GM18520 (cell line): ENCODE measurements around the gene PLAC8.
A peak's percentile ranks its signal among the peaks of the same experiment; 100 is the strongest.
"Not testable (repeated sequence)": the region's sequence is repeated elsewhere in the genome, so short reads cannot be mapped to it uniquely, and the experiment has no call there.

Source experiments
- ATAC-seq: cut with Tn5 transposase; IDR thresholded peaks from one replicate; pipeline ENCODE4 v1.9.1; 2021; ENCODE audit not compliant: unreplicated experiment

The PLAC8 gene

DNA sequence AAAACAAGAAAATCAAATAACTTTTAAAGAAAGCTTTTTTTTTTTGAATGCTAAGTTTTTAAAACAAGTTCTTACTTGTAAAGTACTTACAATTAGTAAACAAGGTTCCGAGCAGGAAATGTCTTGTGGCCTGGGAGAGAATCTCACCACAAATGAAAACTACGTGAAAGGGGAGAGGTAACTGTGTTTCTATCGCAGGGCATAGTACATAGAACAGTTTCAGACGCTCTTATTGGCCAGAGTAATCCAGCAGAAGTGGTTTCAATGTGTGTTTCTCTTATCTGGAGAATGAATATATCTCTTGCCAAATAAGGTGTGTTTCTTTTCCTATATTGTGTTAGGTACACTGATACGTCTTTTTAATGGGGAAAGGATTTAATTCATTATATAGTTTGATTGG lies at the start of gene PLAC8:
TSS of gene PLAC8 (minus strand) at position 154 of the 400 bp plus-strand sequence. CDS start 6,808 bp downstream, outside the sequence.
- peak; percentile 38 for ATAC-seq

DNA sequence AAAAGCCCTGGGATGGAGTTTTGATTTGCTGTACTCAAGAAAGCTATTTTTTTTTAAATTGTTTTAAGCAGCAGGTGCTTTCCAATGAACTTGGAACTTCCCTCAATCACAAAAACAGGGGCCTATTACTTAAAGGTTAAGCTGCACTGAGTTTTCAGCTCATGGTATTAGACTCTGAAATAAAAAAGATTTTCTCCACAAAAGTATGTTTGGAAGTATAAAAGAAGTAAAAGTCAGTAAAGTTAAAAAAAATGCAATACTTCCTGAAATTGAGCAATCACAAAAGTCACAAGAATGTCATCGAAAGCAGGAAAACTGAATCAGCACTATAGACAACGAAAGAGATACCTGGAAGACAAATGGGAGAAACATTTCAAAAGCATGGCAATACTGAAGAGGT lies 38.9 kb upstream of the PLAC8 start:
- ATAC-seq, result no peak

- no peak for ATAC-seq
These were observed 38.2 kb upstream of the PLAC8 start for GRCh38 chr4:83152746-83153145.

GRCh38 chr4:83151651-83152050 lies 37.1 kb upstream of the PLAC8 start:
- no peak for ATAC-seq

GRCh38 chr4:83150653-83151330 lies 36.3 kb upstream of the PLAC8 start:
- no peak for ATAC-seq

DNA sequence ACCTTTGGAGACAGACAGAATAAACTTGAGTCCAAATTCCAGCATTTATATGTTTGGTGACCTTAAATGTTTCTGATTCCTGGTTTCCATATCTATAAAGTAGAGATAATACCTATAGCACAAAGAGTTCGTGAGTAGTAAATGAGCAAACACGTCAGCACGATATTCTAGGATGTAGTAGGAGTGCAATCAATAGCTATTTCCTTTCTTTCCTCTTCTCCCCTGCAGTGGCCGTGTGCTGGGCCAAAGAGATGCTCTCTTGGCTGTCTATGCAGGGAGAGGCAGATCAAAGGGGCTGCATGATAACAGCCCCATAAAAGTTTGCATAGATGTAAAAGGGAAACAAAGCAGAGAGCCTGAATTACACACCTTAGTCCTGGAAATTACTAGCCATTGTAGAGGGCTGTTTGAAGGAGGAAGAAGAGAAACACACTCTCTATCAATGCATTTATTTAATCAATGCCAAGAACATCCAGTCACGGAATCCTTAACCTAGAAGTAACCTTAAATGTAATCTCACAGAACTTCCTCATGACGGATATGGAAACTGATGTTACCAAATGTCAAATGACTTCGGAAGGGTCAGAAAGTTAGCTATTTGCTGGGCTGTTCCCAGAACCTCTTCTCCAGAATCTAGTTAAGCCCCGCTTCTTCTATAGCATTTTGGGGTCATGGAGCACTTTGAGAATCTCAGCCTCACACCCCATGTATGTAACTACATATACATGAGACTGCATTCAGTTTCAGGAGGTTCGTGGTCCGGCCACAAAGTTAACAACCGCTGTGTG lies 35.5 kb upstream of the PLAC8 start:
- ATAC-seq, result no peak

DNA sequence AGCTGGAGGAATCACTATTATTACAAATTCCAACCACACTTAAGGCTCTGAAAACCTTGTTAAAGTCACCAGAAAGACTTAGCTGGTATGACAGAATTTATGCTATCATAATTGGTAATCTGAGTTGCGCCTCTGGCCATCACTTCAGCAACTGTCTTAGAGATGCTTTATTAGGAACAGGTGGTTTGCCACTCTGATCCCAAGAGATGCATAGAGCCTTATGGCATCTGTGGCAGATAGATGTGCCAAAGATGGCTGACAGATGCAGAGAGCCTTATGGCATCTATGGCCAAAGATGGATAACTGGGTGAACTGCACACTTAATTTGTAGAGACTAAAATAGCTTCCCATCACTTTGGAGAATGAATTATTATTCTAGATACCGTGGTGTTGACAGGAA lies 32.3 kb upstream of the PLAC8 start:
- no peak for ATAC-seq

GRCh38 chr4:83145776-83146175 lies 31.2 kb upstream of the PLAC8 start:
- ATAC-seq, result not testable (repeated sequence)

- ATAC-seq, result no peak
These were observed 25.1 kb upstream of the PLAC8 start for GRCh38 chr4:83139514-83140156.

- ATAC-seq, result no peak
These were observed 24.4 kb upstream of the PLAC8 start for GRCh38 chr4:83138946-83139345.

- no peak for ATAC-seq
These were observed 17.5 kb upstream of the PLAC8 start for GRCh38 chr4:83132065-83132464.

GRCh38 chr4:83129264-83129663 lies 14.7 kb upstream of the PLAC8 start:
- ATAC-seq, result no peak

DNA sequence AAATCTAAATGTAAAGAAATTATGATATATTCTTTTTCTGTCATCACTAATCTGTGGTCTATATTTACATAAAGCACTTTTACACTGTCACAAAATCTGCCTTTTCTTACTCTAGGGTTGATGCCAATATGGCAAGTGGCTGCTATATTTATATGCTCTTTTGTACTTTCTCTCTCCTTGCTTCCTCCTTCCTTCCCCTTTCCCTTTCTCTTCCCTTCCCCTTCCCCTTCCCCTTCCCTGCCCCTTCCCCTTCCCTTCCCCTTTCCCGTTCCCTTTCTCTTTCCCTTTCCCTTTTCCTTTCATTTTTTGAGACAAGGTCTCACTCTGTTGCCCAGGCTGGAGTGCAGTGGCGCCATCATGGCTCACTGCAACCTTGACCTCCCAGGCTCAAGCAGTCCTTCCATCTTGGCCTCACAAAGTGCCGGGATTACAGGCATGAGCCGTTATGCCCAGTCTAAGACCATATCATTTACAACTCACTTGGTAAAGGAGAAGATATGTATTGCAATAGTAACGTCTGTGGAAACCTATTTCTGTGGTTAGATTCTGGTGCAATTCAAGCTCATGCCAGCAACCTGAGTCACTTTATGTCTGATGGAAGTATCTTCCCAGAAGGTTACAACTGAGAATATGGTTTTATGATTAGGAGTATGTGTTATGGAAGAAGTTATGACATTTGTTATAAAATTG lies 13.9 kb upstream of the PLAC8 start:
- no peak for ATAC-seq

DNA sequence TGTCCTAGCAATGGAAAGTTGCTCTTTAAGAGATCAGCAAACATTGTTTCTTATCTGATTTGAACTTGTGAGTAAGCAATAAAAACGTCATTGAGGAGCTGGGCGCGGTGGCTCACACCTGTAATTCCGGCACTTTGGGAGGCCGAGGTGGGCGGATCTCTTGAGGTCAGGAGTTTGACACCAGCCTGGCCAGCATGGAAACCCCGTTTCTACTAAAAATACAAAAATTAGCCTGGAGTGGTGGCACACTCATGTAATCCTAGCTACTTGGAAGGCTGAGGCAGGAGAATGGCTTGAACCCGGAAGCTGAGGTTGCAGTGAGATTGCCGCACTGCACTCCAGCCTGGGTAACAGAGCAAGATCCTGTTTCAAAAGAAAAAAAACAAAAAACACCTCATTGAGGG lies 11.2 kb upstream of the PLAC8 start:
- ATAC-seq, result no peak

GRCh38 chr4:83124111-83124780 lies 9.7 kb upstream of the PLAC8 start:
- ATAC-seq, result no peak

- no peak for ATAC-seq
These were observed 6.7 kb upstream of the PLAC8 start for GRCh38 chr4:83121246-83121645.

DNA sequence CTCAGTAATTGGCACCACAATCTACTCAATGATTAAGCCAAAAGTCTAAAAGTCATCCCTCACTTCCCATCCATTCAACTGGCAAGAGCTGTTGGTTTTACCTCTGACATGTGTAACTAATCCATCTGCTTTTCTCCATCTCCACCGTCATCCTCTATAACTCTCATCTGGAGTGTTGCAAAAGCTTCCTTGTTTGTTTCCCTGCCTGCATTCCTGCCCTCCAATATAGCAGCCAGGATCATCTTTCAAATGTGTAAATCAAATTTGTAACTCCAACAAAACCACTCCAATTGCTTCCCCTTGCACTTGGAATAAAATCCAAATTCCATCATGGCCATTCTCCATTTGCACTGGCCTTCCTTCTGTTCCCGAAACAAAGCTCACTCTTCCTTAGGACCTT lies 4.3 kb upstream of the PLAC8 start:
- no peak for ATAC-seq

- no peak for ATAC-seq
These were observed 1.2 kb upstream of the PLAC8 start for GRCh38 chr4:83115656-83116285.

- ATAC-seq, result no peak
These were observed 471 bp upstream of the PLAC8 start for GRCh38 chr4:83115000-83115399.

- ATAC-seq, result no peak
These were observed 1.1 kb downstream of the PLAC8 start for GRCh38 chr4:83113429-83113786.
